Endothelial cell of umbilical vein (primary cell): Measurements from ENCODE around the gene HIKESHI. TPM values are rescaled to one million over a fixed set of nuclear protein-coding genes. Genes with fewer than 3 reads are reported as not detected.
"Not testable (repeated sequence)": the region's sequence is repeated elsewhere in the genome, so short reads cannot be mapped to it uniquely, and the experiment has no call there.

Source experiments
- BruUV-seq: library from RNA; stranded (reverse); fragments of 400-500 nt; replicated peaks from 2 replicates; lab custom pipeline; 2021; lab: Mats Ljungman, UMichigan
- CTCF ChIA-PET: fragments of 300-600, 350-600 bp; sonication (Branson Sonifier 250); formaldehyde crosslinking; loops from one replicate; lab custom pipeline; 2021; ENCODE audit warnings: antibody characterized with exemption, inconsistent platforms; lab: Charles Lee
- POLR2A ChIA-PET: fragments of 300-600, 350-600 bp; sonication (Branson Sonifier 250); formaldehyde crosslinking; loops from one replicate; lab custom pipeline; 2021; ENCODE audit warnings: antibody characterized with exemption, inconsistent platforms; lab: Charles Lee
- DNase-seq: peaks from one replicate; pipeline ENCODE4 v3.0.0-alpha.2; 2011; ENCODE audit warnings: low read depth, low spot score
- FAIRE-seq: peaks from 2 replicates; lab custom pipeline; 2011; peaks lifted over from hg19 to GRCh38; lab: Jason Lieb, UNC
- H2AFZ ChIP-seq: 2 replicates; pipeline ENCODE4 v1.6.0; 2012; ENCODE audit warnings: low read depth, low read length, control low read depth, inconsistent platforms
- H3K27ac ChIP-seq: 2 replicates; pipeline ENCODE4 v1.5.1; 2011; ENCODE audit warnings: low read depth, mild to moderate bottlenecking, control low read depth, low read length, moderate library complexity; ENCODE audit not compliant: insufficient read depth
- H3K27me3 ChIP-seq, 2 experiments: 2 replicates each; pipeline versions ENCODE4 v1.6.0 to v1.6.1; 2011; ENCODE audit warnings: low read length in 2 of 2, mixed read lengths in 1 of 2; ENCODE audit not compliant: control insufficient read depth in 2 of 2, insufficient read depth in 2 of 2
- H3K36me3 ChIP-seq, 2 experiments: 2 replicates in 1 of 2; 3 replicates in 1 of 2; pipeline ENCODE4 v1.5.1; 2011; ENCODE audit warnings: low read length in 2 of 2, mild to moderate bottlenecking in 1 of 2, moderate library complexity in 1 of 2; ENCODE audit not compliant: control insufficient read depth in 2 of 2, insufficient read depth in 2 of 2; ENCODE audit errors: extremely low read depth in 1 of 2
- H3K4me1 ChIP-seq: 3 replicates; pipeline ENCODE4 v1.5.1; 2011; ENCODE audit warnings: mild to moderate bottlenecking, low read length; ENCODE audit not compliant: control insufficient read depth, insufficient read depth; ENCODE audit errors: extremely low read depth
- H3K4me2 ChIP-seq: 2 replicates; pipeline ENCODE4 v1.6.1; 2011; ENCODE audit warnings: low read length, control low read depth, mixed read lengths; ENCODE audit not compliant: insufficient read depth
- H3K4me3 ChIP-seq, 3 experiments: fragments of 200-600 bp in 1 of 3; sonication (generic), shearing (Covaris generic) in 1 of 3; replicated peaks in 1 of 3; 2 replicates each; pipeline ENCODE4 v1.5.1; 2011 to 2016; ENCODE audit warnings: control low read depth in 3 of 3, low read length in 3 of 3, mild to moderate bottlenecking in 2 of 3, inconsistent platforms in 1 of 3, low read depth in 1 of 3, moderate library complexity in 1 of 3; ENCODE audit not compliant: insufficient read depth in 1 of 3
- H3K79me2 ChIP-seq: 2 replicates; pipeline ENCODE4 v1.6.0; 2012; ENCODE audit warnings: low read length, inconsistent platforms; ENCODE audit not compliant: control insufficient read depth, insufficient read depth
- H3K9ac ChIP-seq: replicated peaks from 2 replicates; pipeline ENCODE3; 2011; ENCODE audit warnings: low read length, control low read depth; ENCODE audit not compliant: insufficient read depth; ENCODE audit errors: extremely low read depth
- H3K9me1 ChIP-seq: replicated peaks from 3 replicates; pipeline ENCODE4 v1.6.0; 2011; ENCODE audit warnings: mild to moderate bottlenecking, low read length; ENCODE audit not compliant: control insufficient read depth, insufficient read depth; ENCODE audit errors: extremely low read depth
- H3K9me3 ChIP-seq: replicated peaks from 2 replicates; pipeline ENCODE4 v1.5.1; 2012; ENCODE audit warnings: low read length, inconsistent platforms; ENCODE audit not compliant: control insufficient read depth, insufficient read depth
- H4K20me1 ChIP-seq: replicated peaks from 2 replicates; pipeline ENCODE3; 2011; ENCODE audit warnings: mild to moderate bottlenecking, low read length; ENCODE audit not compliant: control insufficient read depth, insufficient read depth; ENCODE audit errors: extremely low read depth
- EZH2 ChIP-seq: IDR thresholded peaks from 2 replicates; pipeline ENCODE4 v1.6.1; 2012; ENCODE audit warnings: borderline replicate concordance, low read depth, mild to moderate bottlenecking, moderate library complexity, low read length, inconsistent platforms; ENCODE audit not compliant: severe bottlenecking
- FOS ChIP-seq: IDR thresholded peaks from 2 replicates; pipeline ENCODE4 v1.6.1; 2011; ENCODE audit warnings: mild to moderate bottlenecking, low read length, moderate library complexity, borderline replicate concordance; ENCODE audit not compliant: insufficient read depth
- GATA2 ChIP-seq: IDR thresholded peaks from 2 replicates; pipeline ENCODE4 v1.7.0; 2011; ENCODE audit warnings: low read depth, mild to moderate bottlenecking, moderate library complexity, mixed read lengths, low read length; ENCODE audit not compliant: insufficient read length, insufficient read depth
- JUN ChIP-seq: IDR thresholded peaks from 2 replicates; pipeline ENCODE4 v1.6.1; 2011; ENCODE audit warnings: borderline replicate concordance, low read depth; ENCODE audit not compliant: insufficient read length, insufficient read depth
- MYC ChIP-seq: IDR thresholded peaks from one replicate; pipeline ENCODE4 v1.6.1; 2011; ENCODE audit warnings: mild to moderate bottlenecking, low read depth, low read length
- POLR2A ChIP-seq: IDR thresholded peaks from 2 replicates; pipeline ENCODE4 v1.6.1; 2012; ENCODE audit warnings: low read depth, mild to moderate bottlenecking, control low read depth, low read length
- POLR2AphosphoS5 ChIP-seq: IDR thresholded peaks from 2 replicates; pipeline ENCODE4 v1.6.1; 2012; ENCODE audit warnings: low read depth, mild to moderate bottlenecking, control low read depth, low read length, moderate library complexity; ENCODE audit not compliant: insufficient read depth
- dilution Hi-C: fragments of 300-500 bp; cut with MboI; formaldehyde crosslinking; loops from one replicate; pipeline ENCODE4 v1.15.0; 2019; ENCODE audit warnings: low sequenced_read_pairs; ENCODE audit not compliant: extremely low pct_ligation_motif_present
- intact Hi-C: fragments of 100-400 bp; cut with micrococcal nuclease; formaldehyde crosslinking; loops from one replicate; pipeline ENCODE4 v1.10.0; 2022
- polyA plus RNA-seq, 4 experiments: library from polyadenylated mRNA; depleted of rRNA in 3 of 4; stranded (reverse) in 3 of 4; unstranded in 1 of 4; fragments of >200 nt; gene quantifications; 2 replicates each; pipeline versions ENCODE4 v1.2.1 to v1.2.3, GENCODE V29; 2011 to 2012; ENCODE audit warnings: missing spikeins in 1 of 4
- total RNA-seq: library from RNA; stranded (reverse); gene quantifications from 2 replicates; pipeline ENCODE4 v1.2.3, GENCODE V29; 2021
- TF ChIP-seq, protein P1 (sequence below), 2 donors: IDR thresholded peaks; 1 replicate in 1 of 2; 2 replicates in 1 of 2; pipeline ENCODE4 v1.5.1; 2011; ENCODE audit warnings: low read length in 2 of 2, mild to moderate bottlenecking in 2 of 2, moderate library complexity in 2 of 2, control low read depth in 1 of 2, inconsistent platforms in 1 of 2, low read depth in 1 of 2; ENCODE audit not compliant: insufficient read depth in 1 of 2; ENCODE audit errors: extremely low read depth in 1 of 2
- TF ChIP-seq, protein P2 (sequence below): IDR thresholded peaks from 2 replicates; pipeline ENCODE4 v1.6.1; 2011; ENCODE audit not compliant: insufficient read depth, insufficient read length

Gene HIKESHI
- total and polyA plus RNA-seq, 2 donors (not counting 3 experiments of a cell fraction or from before 2014, with no cell fraction given): 40.2 to 66.9 TPM

DNA sequence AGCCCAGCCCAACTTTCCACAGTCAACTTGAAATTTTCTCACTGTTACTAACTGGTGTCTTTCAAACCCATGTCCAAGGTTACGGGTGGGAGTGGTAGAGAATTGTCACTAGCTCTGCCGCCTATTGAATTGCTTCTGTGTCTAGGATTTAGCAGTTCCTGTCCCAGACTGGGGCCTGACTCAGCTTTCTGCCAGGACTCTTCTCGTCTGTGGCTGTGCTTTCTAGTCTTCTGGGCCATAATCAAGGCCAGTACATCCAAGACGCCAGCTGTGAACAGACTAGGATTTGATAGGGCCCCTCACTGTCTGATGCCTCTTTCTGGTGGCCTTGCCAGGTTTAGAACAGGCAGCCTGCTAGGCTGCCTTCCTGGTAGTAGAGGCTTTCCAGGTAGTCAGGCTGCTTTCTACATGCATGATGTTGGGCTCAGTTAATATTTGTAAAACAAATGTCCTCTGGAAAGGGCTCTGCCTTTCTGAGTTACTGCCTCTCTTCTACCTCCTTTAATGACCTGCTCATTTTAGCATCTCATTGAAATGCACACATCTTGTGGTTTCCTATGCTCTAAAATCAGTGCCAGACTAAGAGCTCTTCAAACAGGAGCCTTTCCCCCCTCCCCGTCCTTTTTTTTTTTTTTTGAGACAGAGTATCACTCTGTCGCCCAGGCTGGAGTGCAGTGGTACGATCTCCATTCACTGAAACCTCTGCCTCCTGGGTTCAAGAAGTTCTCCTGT lies 13.1 kb upstream of the HIKESHI start:
- CTCF ChIA-PET: interaction anchor here (1.0 to 1.6 kb wide), 6 partner anchors 11 to 434 kb away, joined by 3 to 4 read pairs (median 3); partner anchors contain the start of gene CCDC83
- FAIRE-seq: no peak
- dilution Hi-C loops: no loop called here

DNA sequence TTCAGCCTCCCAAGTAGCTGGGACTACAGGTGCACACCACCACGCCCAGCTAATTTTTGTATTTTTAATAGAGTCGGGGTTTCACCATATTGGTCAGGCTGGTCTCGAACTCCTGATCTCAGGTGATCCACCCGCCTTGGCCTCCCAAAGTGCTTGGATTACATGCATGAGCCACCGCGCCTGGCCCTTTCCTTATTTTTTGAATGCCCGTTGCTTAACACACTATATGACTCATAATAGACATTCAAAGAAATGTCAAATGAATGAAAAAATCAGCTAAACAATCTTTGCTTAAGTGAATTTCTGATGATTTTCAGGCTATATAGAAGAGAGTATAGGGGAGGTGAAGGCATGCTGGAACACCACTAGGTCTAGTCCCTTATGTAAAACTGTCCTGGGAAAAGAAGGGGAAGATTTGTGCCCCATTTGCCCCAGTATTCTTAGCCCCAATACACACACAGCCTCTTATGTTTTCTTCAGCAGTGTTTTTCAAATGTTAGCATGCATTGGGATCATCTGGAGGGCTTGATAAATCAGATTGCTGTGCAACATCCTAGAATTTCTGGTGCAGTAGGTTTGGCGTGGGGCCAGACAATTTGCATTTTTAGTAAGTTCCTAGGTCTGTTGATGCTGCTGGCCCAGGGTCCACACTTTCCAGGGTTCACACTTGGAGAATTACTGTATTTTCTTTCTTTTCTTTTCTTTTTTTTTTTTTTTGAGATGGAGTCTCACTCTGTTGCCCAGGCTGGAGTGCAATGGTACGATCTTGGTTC lies 12.3 kb upstream of the HIKESHI start:
- dilution Hi-C loops, H3K27ac ChIP-seq, H3K4me2 ChIP-seq, H2AFZ ChIP-seq, H3K4me3 ChIP-seq, H3K9me1 ChIP-seq, FAIRE-seq, DNase-seq, H3K9ac ChIP-seq, H3K36me3 ChIP-seq, H3K27me3 ChIP-seq, POLR2A ChIA-PET, H4K20me1 ChIP-seq, BruUV-seq, H3K79me2 ChIP-seq, H3K9me3 ChIP-seq, H3K4me1 ChIP-seq: not testable (repeated sequence)
- CTCF ChIA-PET: interaction anchor here (1.0 to 2.5 kb wide), 9 partner anchors 11 to 435 kb away, joined by 3 to 10 read pairs (median 3); partner anchors contain the start of gene CCDC83
- intact Hi-C loops: loop anchor here (2.0 to 10.0 kb wide), 3 partner anchors 247 to 695 kb away; partner anchors contain the start of gene CREBZF

More for the DNA sequence above, 13.1 kb upstream of the HIKESHI start:
- H3K4me3 ChIP-seq: no peak overlapping the region
- DNase-seq: no peak
- no peaks in the 10 kb centered on the region for H3K36me3 ChIP-seq
- TF ChIP-seq JUN: no peak
- no peak for TF ChIP-seq POLR2A
- TF ChIP-seq FOS: no peak
- TF ChIP-seq, protein P1, sequence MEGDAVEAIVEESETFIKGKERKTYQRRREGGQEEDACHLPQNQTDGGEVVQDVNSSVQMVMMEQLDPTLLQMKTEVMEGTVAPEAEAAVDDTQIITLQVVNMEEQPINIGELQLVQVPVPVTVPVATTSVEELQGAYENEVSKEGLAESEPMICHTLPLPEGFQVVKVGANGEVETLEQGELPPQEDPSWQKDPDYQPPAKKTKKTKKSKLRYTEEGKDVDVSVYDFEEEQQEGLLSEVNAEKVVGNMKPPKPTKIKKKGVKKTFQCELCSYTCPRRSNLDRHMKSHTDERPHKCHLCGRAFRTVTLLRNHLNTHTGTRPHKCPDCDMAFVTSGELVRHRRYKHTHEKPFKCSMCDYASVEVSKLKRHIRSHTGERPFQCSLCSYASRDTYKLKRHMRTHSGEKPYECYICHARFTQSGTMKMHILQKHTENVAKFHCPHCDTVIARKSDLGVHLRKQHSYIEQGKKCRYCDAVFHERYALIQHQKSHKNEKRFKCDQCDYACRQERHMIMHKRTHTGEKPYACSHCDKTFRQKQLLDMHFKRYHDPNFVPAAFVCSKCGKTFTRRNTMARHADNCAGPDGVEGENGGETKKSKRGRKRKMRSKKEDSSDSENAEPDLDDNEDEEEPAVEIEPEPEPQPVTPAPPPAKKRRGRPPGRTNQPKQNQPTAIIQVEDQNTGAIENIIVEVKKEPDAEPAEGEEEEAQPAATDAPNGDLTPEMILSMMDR (IDR thresholded peaks at IDR 0.05; ENCODE audit: extremely low read depth in 1 of 2, insufficient read depth in 1 of 2, low read depth in 1 of 2, low read length in 2 of 2): no peak
- no peak for TF ChIP-seq POLR2AphosphoS5
- no peak for TF ChIP-seq GATA2
- TF ChIP-seq EZH2: no peak
- TF ChIP-seq MYC: no peak
- TF ChIP-seq, protein P2, sequence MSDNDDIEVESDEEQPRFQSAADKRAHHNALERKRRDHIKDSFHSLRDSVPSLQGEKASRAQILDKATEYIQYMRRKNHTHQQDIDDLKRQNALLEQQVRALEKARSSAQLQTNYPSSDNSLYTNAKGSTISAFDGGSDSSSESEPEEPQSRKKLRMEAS: no peak
- no peaks in the 10 kb centered on the region for H4K20me1 ChIP-seq
- H3K4me2 ChIP-seq: no peak overlapping the region
- no peaks in the 10 kb centered on the region for H3K27me3 ChIP-seq
- H3K9me1 ChIP-seq: no peaks in the 10 kb centered on the region
- no peaks in the 10 kb centered on the region for H3K4me1 ChIP-seq
- POLR2A ChIA-PET: no interaction called here
- no peaks in the 10 kb centered on the region for H3K79me2 ChIP-seq
- BruUV-seq: no TSS peak
- no peak overlapping the region for H3K27ac ChIP-seq
- H2AFZ ChIP-seq: no peak overlapping the region
- intact Hi-C loops: no loop called here
- no peaks in the 10 kb centered on the region for H3K9me3 ChIP-seq
- no peak overlapping the region for H3K9ac ChIP-seq
